HG03196 (cell line): ENCODE data around the gene SYCN.

Source experiments
- ATAC-seq: cut with Tn5 transposase; IDR thresholded peaks from one replicate; pipeline ENCODE4 v1.9.1; 2021; ENCODE audit not compliant: unreplicated experiment

SYCN gene

DNA sequence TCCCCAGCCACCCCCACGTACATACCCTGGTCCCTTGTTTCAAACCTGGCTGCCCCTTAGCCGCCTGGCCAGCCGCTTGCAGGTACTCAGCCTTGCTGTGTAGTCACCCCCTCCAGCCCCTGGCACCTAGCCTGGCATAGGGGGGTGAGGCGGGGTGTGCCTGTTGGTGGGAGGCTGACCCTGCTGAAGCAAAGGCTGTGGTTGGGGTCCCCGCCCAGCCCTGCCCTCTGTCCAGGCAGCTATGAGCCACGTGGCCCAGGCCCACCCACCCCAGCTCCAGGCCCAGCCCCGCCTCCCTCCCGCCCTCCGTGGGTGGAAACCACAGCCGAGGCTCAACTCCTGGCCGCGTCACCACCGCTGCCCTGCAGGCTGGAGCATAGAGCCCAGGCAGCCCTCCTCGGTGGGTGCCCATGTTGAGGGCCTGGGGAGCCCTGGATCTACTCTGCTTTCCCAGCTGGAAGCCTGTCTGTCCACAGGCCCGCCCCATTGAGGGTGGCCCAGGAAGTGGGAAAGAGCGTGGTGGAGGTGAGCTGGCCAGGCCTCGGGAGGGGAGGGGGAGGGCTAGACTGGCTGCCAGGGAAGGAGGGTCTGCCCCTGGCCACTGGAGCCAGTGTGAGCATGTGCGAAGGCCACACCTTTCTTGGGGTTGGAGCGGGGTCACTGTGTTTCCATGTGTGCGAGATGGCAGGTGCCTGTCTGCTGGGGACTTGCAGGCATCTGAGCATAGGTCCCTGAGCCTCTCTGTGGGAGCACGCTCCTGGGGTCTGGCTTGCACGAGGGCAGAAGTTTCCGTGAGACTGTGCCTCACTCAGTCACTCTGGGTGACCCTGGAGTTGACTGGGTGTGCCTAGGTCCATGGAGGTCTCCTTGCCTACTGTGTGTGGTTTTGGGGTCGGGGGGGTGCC, 47.5 kb downstream of the SYCN start:
- no peak for ATAC-seq

DNA sequence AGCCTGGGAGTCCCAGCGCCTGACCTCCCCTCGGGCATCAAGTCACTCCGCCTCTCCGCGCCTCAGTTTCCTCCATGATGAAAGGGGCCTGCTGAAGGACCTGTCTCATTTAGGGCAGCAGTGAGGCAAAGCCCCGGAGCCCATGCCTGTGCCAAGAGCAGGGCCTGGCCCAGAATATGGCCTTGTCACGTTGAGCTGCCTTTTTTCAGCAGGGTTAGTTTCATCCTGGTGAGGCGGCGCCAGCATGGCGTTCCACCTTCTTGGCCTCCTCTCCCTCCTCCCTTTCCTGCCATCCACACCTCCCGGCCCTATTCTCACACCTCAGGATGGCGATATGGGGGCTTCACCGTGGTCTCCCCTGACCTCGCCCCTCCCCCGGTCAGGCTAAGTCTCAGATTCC, 48.3 kb downstream of the SYCN start:
- no peak for ATAC-seq

- no peak for ATAC-seq
Measured at GRCh38 chr19:39155114-39155700, 48.9 kb downstream of the SYCN start.

- no peak for ATAC-seq
Measured at GRCh38 chr19:39154629-39155100, 49.4 kb downstream of the SYCN start.

- ATAC-seq, result no peak
Measured at GRCh38 chr19:39154100-39154628, 49.9 kb downstream of the SYCN start.
